NCI-H1092 (cell line): Measurements from ENCODE around the gene ACVR2B.
A peak's percentile ranks its signal among the peaks of the same experiment; 100 is the strongest.
"Not testable (repeated sequence)": the region's sequence is repeated elsewhere in the genome, so short reads cannot be mapped to it uniquely, and the experiment has no call there.

Experiments
- DNase-seq: peaks from one replicate; lab custom pipeline; 2025; lab: John Stamatoyannopoulos, UW

The ACVR2B gene

DNA sequence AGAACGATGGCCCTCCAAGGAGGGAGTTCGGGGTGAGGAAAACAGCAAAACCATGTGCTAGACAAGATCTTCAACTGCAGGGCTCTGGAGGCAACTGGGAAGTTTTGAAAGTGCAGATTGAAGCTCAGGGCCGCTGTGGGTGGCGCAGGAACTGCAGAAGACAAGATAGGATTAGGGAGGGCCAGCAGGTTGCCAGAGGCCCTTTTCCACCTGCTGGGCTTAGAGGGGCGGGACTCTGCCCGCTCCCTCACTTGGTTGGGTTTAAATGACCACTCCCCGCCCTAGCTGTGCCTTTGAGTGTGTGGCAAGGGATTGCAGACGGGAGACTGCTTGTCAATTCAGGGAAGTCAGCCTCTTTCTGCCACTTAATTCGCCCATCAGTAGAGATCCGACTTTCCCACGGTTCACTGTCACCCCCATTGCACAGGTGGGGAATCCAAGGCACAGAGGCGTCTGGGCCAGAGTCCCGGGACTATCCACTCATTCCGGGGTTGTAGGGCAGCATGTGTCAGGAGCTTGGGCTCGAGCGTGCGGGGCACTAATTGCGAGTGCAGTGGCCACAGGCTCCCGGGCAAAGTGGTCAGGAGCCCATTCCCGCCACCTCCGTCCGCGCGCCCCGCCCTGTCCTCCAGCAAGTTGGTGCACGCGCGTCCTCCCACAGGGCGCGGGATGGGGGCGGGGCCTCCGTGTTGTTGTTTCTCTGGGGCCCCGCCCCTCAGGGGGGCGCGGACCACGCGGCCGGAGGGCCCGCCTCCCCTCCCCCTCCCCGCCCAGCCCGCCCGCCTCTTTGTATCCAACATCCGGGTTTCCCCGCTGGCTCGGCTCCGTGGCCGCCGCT, at the start of gene ACVR2B:
TSS of gene ACVR2B (plus strand) at position 816 of the 838 bp plus-strand sequence. CDS start 433 bp downstream, outside the sequence.
- peak; percentile 46 for DNase-seq

DNA sequence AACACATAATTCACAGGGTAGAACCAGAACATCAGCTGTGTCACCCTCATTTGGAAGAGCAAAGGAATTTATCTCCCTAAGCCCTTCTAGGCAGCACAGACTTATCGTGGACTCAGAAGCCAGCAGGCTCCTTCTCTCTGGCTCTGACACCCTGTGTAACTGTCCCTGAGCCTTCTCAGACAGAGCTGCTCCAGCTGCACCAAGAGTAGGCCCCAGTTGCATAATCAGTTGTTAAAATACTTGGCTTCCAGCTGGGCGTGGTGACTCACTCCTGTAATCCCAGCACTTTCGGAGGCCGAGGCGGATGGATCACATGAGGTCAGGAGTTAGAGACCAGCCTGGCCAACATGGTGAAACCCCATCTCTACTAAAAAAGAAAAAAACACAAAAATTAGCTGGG, 49.4 kb upstream of the ACVR2B start:
- DNase-seq: no peak

DNA sequence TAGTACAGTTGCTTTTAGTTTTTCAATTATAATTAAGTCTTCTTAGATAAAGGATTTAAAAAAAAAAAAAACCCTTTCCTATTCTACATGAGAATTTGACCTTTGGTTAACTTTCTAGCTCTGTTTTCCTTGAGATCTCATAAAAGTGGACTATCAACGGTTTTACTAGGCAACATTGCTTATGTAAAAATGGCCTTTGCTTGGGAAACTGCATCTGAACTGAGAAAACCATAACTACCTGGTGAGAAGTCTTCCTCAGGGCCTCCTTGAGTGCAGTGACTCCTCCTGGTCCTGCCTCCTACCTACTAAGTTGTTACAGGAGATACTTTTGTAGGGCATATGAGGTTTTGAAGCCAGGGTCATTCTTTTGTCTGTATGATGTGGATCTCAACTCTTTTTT, 42.1 kb upstream of the ACVR2B start:
- no peak for DNase-seq

DNA sequence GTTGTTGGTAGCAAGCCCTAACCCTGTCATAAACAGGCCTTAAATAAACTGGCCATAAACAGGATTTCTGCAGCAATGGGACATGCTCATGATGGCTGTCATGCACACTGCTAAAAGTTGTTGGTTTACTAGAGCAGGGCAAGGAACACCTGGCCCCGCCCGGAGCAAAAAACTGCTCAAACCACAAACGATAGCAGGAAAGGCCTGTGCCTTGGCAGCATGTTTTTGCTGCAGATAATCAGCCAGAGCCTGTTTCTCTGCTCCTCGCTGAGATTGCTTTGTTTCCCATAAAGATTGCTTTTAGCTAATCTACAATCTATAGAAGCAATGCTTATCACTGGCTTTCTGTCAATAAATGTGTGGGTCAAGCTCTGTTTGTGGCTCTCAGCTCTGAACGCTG, 32.9 kb upstream of the ACVR2B start:
- DNase-seq: not testable (repeated sequence)

DNA sequence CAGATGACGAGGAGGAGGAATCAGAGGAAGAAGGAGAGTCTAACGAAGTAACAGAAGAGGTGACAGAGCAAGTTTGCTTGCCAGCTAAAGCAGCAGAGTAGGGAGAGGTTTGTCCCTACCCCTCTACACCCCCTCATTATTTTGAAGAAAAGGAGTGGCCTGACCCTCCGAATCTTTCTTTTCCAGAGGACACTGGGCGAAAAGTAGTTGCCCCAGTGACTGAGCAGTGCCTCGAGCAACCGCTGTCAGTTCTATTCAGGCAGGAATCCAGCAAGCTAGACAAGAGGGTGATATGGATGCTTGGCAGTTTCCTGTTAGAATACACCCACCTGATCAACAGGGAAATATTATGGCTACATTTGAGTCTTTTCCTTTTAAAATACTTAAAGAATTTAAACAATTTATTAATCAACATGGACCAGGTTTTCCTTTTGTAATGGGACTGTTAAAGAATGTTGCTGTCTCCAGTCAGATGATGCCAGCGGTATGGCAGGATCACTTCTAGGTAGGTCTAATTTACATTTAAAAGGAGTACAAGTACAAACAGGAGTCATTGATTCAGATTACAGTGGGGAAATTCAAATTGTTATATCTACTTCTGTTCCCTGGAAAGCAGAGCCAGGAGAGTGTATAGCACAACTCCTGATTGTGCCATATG, 31.9 kb upstream of the ACVR2B start:
- no peak for DNase-seq

DNA sequence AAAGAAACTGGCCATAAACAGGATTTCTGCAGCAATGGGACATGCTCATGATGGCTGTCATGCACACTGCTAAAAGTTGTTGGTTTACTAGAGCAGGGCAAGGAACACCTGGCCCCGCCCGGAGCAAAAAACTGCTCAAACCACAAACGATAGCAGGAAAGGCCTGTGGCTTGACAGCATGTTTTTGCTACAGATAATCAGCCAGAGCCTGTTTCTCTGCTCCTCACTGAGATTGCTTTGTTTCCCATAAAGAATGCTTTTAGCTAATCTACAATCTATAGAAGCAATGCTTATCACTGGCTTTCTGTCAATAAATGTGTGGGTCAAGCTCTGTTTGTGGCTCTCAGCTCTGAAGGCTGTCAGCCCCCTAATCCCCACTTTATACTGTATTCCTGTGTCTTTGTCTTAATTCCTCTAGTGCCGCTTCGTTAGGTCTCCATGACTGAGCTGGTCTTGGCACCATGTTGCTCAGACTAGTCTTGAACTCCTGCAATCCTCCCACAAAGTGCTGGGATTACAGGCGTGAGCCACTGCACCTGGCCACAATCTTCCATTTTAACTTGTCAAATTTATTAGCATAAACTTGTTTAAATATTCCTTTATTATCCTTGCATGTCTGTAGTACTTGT, 26.8 kb upstream of the ACVR2B start:
- not testable (repeated sequence) for DNase-seq

DNA sequence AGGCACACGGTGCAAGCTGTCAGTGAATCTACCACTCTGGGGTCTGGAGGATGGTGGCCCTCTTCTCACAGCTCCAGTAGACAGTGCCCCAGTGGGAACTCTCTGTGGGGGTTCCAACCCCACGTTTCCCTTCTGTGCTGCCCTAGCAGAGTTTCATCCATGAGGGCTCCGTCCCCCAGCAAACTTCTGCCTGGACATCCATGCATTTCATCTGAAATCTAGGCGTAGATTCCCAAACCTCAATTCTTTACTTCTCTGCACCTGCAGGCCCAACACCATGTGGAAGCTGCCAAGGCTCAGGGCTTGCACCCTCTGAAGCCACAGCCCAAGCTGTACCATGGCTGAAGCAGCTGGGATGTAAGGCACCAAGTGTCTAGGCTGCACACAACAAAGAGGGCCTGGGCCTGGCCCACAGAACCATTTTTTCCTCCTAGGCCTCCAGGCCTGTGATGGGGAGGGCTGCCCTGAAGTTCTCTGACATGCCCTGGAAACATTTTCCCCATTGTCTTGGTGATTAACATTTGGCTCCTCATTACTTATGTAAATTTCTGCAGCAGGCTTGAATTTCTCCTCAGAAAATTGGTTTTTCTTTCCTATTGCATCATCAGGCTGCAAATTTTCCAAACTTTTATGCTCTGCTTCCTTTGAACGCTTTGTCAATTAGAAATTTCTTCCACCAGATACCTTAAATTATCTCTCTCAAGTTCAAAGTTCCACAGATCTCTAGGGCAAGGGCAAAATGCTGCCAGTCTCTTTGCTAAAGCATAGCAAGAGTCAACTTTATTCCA, 20.6 kb upstream of the ACVR2B start:
- DNase-seq: not testable (repeated sequence)

DNA sequence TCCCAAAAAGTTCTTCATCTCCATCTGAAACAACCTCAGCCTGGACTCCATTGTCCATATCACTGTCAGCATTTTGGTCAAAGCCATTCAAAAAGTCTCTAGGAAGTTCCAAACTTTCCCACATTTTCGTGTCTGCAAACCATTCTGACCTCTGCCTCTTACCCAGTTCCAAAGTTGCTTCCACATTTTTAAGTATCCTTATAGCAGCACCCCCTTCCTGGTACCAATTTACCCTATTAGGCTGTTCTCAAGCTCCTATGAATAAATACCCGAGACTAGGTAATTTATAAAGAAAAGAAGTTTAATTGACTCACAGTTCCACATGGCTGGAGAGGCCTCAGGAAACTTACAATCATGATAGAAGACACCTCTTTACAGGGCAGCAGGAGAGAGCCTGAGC, 20.0 kb upstream of the ACVR2B start:
- not testable (repeated sequence) for DNase-seq

DNA sequence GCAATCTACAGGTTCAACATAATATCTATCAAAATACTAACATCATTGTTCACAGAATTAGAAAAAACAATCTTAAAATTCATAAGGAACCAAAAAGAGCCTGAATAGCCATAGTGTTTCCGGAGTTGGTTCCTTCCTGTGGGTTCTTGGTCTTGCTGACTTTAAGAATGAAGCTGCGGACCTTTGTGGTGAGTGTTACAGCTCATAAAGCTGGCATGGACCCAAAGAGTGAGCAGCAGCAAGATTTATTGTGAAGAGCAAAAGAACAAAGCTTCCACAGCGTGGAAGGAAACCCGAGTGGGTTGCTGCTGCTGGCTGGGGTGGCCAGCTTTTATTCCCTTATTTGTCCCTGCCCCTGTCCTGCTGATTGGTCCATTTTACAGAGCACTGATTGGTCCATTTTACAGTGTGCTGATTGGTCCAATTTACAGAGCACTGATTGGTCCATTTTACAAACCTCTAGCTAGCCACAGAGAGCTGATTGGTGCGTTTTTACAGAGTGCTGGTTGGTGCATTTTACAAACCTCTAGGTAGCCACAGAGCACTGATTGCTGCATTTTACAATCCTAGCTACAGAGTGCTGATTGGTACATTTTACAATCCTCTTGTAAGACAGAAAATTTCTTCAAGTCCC, 15.1 kb upstream of the ACVR2B start:
- DNase-seq: not testable (repeated sequence)

DNA sequence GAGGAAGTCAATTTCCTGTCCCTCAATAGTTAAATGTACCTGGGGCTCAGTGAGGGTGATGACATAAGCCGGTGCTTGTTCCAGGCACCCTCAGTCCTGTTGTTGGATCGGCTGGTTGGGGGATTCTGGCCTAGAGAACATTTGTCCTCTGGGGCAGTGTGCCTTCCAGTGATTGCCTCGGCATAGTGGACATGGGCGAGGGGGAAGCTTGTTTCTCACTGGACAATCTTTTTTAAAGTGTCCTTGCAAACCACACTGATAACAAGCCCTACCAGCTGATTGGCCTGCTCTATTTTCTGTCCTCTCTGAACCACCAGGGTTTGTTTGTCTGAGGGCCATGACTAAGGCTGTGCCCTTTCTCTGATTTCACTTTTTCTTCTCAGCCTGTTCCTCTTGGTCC, 10.5 kb upstream of the ACVR2B start:
- DNase-seq: not testable (repeated sequence)

DNA sequence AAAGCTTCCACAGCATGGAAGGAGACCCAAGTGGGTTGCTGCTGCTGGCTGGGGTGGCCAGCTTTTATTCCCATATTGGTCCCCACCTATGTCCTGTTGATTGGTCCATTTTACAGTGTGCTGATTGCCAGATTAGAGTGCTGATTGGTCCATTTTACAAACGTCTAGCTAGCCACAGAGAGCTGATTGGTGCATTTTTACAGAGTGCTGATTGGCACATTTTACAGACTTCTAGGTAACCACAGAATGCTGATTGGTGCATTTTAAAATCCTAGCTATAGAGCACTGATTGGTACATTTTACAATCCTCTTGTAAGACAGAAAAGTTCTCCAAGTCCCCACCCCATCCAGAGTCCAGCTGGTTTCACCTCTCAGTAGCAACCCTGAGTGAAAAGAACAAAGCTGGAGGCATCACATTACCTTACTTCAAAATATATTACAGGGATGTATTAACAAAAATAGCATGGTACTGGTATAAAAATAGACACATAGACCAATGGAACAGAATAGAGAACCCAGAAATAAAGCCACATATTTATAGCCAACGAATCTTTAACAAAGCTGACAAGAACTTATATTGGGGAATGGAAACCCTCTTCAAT, 7.5 kb upstream of the ACVR2B start:
- no peak for DNase-seq

DNA sequence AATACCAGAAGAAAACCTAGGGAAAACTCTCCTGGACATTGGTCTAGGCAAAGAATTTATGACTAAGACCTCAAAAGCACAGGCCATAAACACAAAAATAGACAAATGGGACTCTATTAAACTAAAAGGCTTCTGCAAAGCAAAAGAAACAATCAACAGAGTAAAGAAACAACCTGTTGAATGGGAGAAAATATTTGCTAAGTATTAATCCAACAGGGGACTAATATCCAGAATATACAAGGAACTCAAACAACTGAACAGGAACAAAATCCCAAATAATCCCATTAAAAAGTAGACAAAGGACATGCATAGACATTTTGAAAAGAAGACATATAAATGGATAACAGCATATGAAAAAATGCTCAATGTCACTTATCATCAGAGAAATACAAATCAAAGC, 6.9 kb upstream of the ACVR2B start:
- DNase-seq: no peak

DNA sequence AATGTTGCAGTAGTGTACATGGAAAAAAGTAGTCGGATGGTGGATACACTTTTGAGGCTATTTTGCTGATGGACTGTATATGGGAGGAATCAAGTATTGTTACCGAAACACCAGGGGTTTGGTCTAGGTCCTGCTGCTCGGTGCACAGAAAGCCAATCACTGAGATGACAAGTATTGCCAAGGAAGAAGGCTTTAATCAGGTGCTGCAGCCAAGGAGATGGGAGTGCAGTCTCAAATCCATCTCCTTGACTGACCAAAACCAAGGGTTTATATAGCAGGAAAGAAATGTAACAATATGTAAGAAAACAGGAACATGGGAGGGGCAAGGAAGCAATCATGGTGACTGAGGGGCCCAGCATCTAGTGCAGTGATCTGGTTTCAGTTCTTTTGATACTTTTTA, 2.8 kb upstream of the ACVR2B start:
- no peak for DNase-seq

DNA sequence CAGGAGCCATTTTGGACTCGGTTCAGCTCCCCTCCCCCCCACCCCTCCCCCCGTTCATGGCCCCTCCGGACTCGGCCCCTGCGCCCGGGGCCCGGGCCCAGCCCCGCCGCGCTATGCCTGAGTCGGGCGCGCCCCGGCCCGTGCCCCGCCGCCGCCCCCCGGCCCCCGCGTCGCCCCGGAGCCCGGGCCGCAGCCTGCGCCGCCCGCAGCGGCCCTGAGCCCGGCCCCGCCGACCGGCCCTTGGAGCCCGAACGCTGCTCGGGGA, 155 bp downstream of the ACVR2B start:
- DNase-seq: no peak

DNA sequence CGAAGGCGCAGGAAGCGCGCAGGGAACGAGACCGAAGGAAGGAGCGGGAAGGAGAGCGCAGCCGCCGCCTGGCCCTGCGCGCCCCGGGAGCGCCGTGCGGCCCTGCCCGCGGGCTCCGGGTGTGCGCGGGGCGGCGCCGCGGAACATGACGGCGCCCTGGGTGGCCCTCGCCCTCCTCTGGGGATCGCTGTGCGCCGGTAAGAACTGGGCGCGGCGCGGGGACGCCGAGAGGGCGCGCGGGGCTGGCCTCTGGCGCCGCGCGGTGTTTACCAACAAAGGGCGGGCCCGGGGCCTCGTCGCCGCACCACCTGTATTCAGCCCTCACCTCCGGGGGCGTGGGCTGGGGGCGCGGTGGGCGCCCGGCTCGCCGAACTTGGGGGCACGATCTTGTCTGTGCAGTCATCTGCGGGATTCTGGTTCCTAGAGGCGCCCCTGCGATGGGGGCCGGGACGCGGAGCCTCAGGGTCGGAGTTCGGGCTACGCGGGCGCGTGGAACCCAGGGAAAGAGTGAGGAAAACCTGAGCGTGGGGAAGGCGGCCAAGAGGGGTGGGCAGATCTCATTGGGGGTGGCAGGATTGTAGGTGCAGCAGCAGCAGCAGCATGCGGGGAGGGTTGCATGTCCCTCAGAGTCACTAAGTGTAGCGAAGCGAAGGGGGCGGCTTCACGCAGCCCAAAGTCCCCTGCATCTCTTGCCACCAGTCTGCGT, 641 bp downstream of the ACVR2B start:
- no peak for DNase-seq

DNA sequence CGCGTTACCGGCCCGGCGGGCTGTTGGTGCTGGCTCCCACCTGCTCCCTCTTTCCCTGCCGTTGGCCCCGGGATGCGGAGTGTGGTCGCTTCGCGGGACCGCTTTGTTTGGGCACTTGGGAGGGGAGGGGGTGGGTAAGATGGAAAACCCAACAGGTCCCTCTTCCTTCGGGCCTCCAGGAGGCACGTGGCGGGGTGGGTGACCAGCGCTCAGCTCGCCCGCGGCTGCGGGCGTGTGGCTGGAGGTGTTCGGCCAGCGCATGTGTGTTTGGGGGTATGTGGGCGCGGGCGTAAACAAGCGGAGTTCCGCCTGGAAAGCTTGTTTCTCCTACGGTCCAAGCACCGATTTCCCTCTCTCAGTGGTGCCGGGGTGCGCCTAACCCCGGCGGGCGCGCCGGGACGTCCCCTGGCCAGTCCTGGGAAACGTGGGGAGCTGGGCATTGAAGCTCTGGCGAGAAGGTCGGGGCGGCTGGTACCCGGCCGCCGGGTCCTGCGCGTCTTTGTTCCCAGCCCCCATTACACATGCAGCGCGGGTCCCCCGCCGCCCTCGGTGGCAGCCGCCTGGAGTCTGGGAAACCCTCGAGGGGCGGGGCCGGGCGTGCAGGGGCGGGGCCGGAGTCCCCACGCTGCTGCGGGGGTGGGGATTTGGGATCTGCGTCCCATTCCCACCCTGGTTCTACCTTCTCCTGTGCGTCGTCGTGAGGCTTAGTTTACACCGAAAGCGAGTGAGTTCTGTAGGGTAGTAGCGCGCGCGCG, 1.4 kb downstream of the ACVR2B start:
- peak; percentile 62 for DNase-seq

DNA sequence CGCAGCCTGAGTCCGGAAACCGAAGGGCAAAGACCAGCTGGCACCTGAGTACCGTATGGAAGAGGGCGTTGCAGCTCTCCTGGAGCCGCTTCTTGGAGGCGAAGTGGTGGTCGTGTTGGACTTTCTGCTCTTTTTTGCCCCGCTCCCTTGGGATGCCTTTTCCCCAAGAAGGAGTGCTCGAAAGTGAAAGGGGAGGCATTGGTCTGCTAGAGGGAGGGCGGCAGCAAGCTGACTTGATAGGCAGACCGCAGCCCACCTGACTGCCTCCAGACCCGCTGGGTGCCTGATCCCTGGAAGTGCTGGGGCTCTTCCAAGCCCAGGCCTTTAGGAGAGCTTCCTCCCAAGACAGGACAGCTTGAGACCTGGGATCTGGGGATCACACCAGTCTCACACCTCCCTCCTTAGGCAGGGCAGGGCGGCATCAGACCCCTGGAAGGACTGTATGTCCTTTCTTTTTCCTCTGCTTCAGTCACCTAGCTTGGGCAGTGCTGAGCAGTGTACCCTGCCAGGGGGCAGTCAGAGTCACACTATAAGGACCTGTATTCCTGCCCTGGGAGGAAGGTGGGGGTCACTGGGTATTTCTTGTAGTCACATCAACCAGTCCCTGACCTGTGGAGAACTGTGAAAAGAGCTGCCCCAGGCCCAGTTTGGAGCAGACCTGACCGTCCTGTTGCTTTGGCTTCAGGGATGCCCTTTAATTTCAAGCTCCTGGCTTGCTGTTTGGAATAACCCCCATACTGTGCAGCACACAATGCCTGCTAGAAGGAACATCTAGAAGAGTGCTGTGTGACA, 2.1 kb downstream of the ACVR2B start:
- DNase-seq: no peak

DNA sequence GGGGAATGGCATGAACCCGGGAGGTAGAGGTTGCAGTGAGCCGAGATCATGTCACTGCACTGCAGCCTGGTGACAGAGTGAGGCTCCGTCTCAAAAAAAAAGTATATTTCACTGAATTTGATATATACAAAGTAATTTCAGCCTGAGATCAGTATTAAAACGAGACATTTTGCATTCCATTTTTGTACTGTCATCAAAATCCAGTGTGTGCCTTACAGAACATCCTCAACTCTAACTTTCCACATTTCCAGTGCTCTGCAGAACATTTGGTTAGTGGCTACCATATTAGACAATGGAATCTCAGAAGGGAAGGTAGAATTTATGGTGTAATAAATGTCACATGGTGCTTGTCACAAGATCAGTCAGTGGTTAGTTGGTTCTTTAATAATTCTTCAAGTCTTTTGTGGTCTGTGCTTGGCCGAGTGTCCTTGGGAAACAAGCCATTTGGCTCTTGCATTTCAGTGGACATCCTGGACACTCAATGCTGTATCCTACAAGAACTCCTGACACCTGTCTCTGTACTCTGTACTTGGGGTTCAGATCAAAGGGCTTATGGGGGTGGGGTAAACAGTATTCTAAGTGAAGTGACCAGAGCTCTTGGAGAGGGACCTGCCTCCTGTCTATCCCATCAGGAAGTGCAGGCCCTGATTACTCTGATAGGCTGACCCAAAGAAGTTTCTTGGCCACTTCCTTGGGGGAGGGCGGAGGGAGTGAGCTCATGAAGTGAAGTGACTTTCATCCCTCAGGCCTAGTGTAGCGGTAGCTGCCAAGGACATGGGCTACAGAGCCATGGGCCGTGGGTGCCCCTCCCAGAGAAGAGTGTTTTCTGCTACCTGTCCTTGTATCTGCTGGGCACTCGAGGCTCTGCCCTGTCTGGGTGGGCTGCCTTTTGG, 3.7 kb downstream of the ACVR2B start:
- no peak for DNase-seq
